Activated B cell treated with CpG ODN at 0.5 μM for 24 hours (primary cell): ENCODE measurements around the gene ATXN7L2. TPM values are rescaled to one million over a fixed set of nuclear protein-coding genes. Genes with fewer than 3 reads are reported as not detected.

ENCODE experiments used
- ATAC-seq: fragments of 200-7000 bp; cut with Tn5 transposase; one replicate; pipeline ENCODE4 v1.10.0; 2021; ENCODE audit warnings: low read depth, mild to moderate bottlenecking, moderate library complexity
- CTCF ChIA-PET: fragments of 350-600 bp; sonication (Branson Sonifier 250); formaldehyde crosslinking; loops from one replicate; lab custom pipeline; 2021; ENCODE audit warnings: antibody characterized with exemption; lab: Charles Lee
- POLR2A ChIA-PET: fragments of 350-600 bp; sonication (Branson Sonifier 250); formaldehyde crosslinking; loops from one replicate; lab custom pipeline; 2021; ENCODE audit warnings: antibody characterized with exemption; lab: Charles Lee
- DNase-seq: peaks from one replicate; pipeline ENCODE4 v3.0.0; 2022
- H3K27ac Mint-ChIP-seq: one replicate; pipeline ENCODE4 v1.8.0; 2020; ENCODE audit warnings: mixed read lengths
- H3K27me3 Mint-ChIP-seq: one replicate; pipeline ENCODE4 v1.8.0; 2021; ENCODE audit warnings: mixed read lengths
- H3K36me3 Mint-ChIP-seq: one replicate; pipeline ENCODE4 v1.8.0; 2021; ENCODE audit warnings: low read depth, mixed read lengths
- H3K4me1 Mint-ChIP-seq: one replicate; pipeline ENCODE4 v1.8.0; 2021; ENCODE audit warnings: mixed read lengths
- H3K4me3 Mint-ChIP-seq: one replicate; pipeline ENCODE4 v1.8.0; 2020; ENCODE audit warnings: mild to moderate bottlenecking, mixed read lengths
- H3K9me3 Mint-ChIP-seq: one replicate; pipeline ENCODE4 v1.8.0; 2020; ENCODE audit warnings: mixed read lengths
- CTCF ChIP-seq: fragments of 200-600 bp; IDR thresholded peaks from one replicate; pipeline ENCODE4 v1.8.0; 2022; ENCODE audit warnings: antibody characterized with exemption, mild to moderate bottlenecking
- intact Hi-C: fragments of 100-400 bp; cut with micrococcal nuclease; formaldehyde crosslinking; loops from one replicate; pipeline ENCODE4 v1.15.1; 2024
- total RNA-seq: library from RNA; stranded (reverse); gene quantifications from 2 replicates; pipeline ENCODE4 v1.2.3, GENCODE V29; 2022

ATXN7L2 gene
- total RNA-seq, 1 donor from 2014 or later, result 7.5 TPM

GRCh38 chr1:109476825-109477224, 6.9 kb upstream of the ATXN7L2 start:
- Mint-ChIP-seq H3K27me3 (peaks cover 53% of the 10 kb centered on the region), H3K27ac (no peak overlapping the region), H3K4me3 (no peak overlapping the region), H3K9me3 (no peaks in the 10 kb centered on the region), H3K4me1 (no peaks in the 10 kb centered on the region), H3K36me3 (no peaks in the 10 kb centered on the region)
- DNase-seq, result no peak
- no peak for TF ChIP-seq CTCF
- no peak for ATAC-seq
- CTCF ChIA-PET, result no interaction called here
- intact Hi-C loops, result no loop called here
- POLR2A ChIA-PET, result no interaction called here

GRCh38 chr1:109477821-109478220, 5.9 kb upstream of the ATXN7L2 start:
- no peak for TF ChIP-seq CTCF
- DNase-seq (no peak), ATAC-seq (no peak)
- Mint-ChIP-seq H3K27ac (no peak overlapping the region), H3K36me3 (no peaks in the 10 kb centered on the region), H3K9me3 (no peaks in the 10 kb centered on the region), H3K4me1 (peaks cover 4% of the 10 kb centered on the region), H3K4me3 (no peak overlapping the region), H3K27me3 (peaks cover 48% of the 10 kb centered on the region)
- intact Hi-C loops, result no loop called here
- ChIA-PET CTCF (no interaction called here), POLR2A (no interaction called here)

- no peak overlapping the region for H3K4me3 Mint-ChIP-seq
- DNase-seq (no peak), ATAC-seq (no peak)
- intact Hi-C loops, result no loop called here
- peaks cover 10% of the 10 kb centered on the region for H3K4me1 Mint-ChIP-seq
- no peak overlapping the region for H3K27ac Mint-ChIP-seq
- no peak for TF ChIP-seq CTCF
- H3K27me3 Mint-ChIP-seq, result peaks cover 44% of the 10 kb centered on the region
- CTCF ChIA-PET, result no interaction called here
- H3K36me3 Mint-ChIP-seq, result peaks cover 2% of the 10 kb centered on the region
- POLR2A ChIA-PET, result no interaction called here
- H3K9me3 Mint-ChIP-seq, result no peaks in the 10 kb centered on the region
Measured at GRCh38 chr1:109478806-109479205, 4.9 kb upstream of the ATXN7L2 start.

- no peak for DNase-seq
- ChIA-PET POLR2A (interaction anchor here (0.6 kb wide), 1 partner anchor 54 kb away, joined by 3 read pairs; no protein-coding TSS in a partner anchor), CTCF (no interaction called here)
- H3K4me1 Mint-ChIP-seq, result peaks cover 14% of the 10 kb centered on the region
- H3K9me3 Mint-ChIP-seq, result no peaks in the 10 kb centered on the region
- H3K36me3 Mint-ChIP-seq, result peaks cover 5% of the 10 kb centered on the region
- ATAC-seq, result no peak
- intact Hi-C loops, result no loop called here
- no peak overlapping the region for H3K27ac Mint-ChIP-seq
- no peak overlapping the region for H3K4me3 Mint-ChIP-seq
- peaks cover 42% of the 10 kb centered on the region for H3K27me3 Mint-ChIP-seq
- TF ChIP-seq CTCF, result no peak
Measured at GRCh38 chr1:109479311-109479710, 4.4 kb upstream of the ATXN7L2 start.

GRCh38 chr1:109479901-109480300, 3.8 kb upstream of the ATXN7L2 start:
- POLR2A ChIA-PET, result interaction anchor here (0.6 kb wide), 1 partner anchor 55 kb away, joined by 3 read pairs; no protein-coding TSS in a partner anchor
- peaks cover 7% of the 10 kb centered on the region for H3K36me3 Mint-ChIP-seq
- peaks cover 20% of the 10 kb centered on the region for H3K4me1 Mint-ChIP-seq
- ATAC-seq (no peak), DNase-seq (no peak)
- no peak for TF ChIP-seq CTCF
- H3K4me3 Mint-ChIP-seq, result no peak overlapping the region
- intact Hi-C loops, result loop anchor here (5.0 kb wide), 1 partner anchor 198 kb away; the partner anchor contains the start of gene PSRC1
- no peaks in the 10 kb centered on the region for H3K9me3 Mint-ChIP-seq
- CTCF ChIA-PET, result no interaction called here
- peaks cover 40% of the 10 kb centered on the region for H3K27me3 Mint-ChIP-seq
- no peak overlapping the region for H3K27ac Mint-ChIP-seq
